ENCODE data around the gene TMEM41A.

Gene TMEM41A

DNA sequence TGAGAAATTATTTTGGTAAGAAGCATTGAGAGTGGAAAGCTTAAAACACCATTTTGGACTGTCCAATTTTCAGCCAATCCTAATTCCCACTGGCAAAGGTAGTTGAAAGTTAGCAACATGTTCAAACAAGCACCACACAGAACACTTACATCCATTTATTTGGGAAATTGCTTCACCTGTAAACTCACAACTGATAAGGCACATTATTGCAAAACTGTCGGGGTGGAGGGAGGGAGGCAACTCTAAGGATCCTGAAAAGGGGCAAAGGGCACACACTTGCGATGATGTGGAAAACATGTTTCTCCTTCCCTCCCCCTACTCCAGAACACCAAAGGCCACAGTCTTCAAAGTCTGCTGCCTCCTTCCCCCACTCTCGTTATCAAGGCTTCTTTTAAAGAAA, 9.4 kb downstream of the TMEM41A start:
- Histone ChIP-seq H3K27ac (ENCODE audit: low read length, poor library complexity, severe bottlenecking) (no peak overlapping the region), H3K4me3 (ENCODE audit: insufficient read depth in 1 of 2, low read depth in 1 of 2, low read length in 2 of 2) (no peak overlapping the region), H2AK5ac (ENCODE audit: low read length, severe bottlenecking) (no peak overlapping the region), H3K4me2 (ENCODE audit: low read length, poor library complexity, severe bottlenecking) (no peak overlapping the region), H3K23ac (ENCODE audit: low read length in 2 of 2) (no peak overlapping the region), H3K36me3 (ENCODE audit: control insufficient read depth in 1 of 2, insufficient read depth in 2 of 2, low read depth in 1 of 2, low read length in 2 of 2) (peaks cover 16 to 79% of the 10 kb centered on the region in 2 experiments), H2BK120ac (ENCODE audit: low read depth, low read length) (no peak overlapping the region), H2BK15ac (ENCODE audit: low read depth, poor library complexity, severe bottlenecking) (no peak overlapping the region), H3K4me1 (ENCODE audit: control insufficient read depth, insufficient read depth, low read depth, low read length) (no peaks in the 10 kb centered on the region), H4K91ac (ENCODE audit: low read length) (no peak overlapping the region), H3K79me1 (replicated peaks; ENCODE audit: low read length, poor library complexity, severe bottlenecking) (peaks cover 9% of the 10 kb centered on the region), H4K8ac (ENCODE audit: low read length) (no peak overlapping the region), H3K9me3 (ENCODE audit: control insufficient read depth, low read length) (no peaks in the 10 kb centered on the region), H3K4ac (ENCODE audit: low read depth in 1 of 2, low read length in 2 of 2) (no peak overlapping the region), H2BK12ac (ENCODE audit: low read length in 2 of 2) (no peak overlapping the region), H3K14ac (ENCODE audit: low read length in 2 of 2) (no peak overlapping the region), H2BK5ac (ENCODE audit: low read depth, low read length, poor library complexity, severe bottlenecking) (no peak overlapping the region), H3K9ac (ENCODE audit: low read length) (no peak overlapping the region), H3K18ac (ENCODE audit: low read depth in 1 of 2, low read length in 2 of 2) (no peak overlapping the region), H3K27me3 (ENCODE audit: control insufficient read depth in 1 of 2, insufficient read depth in 1 of 2, low read length in 2 of 2) (no peaks in the 10 kb centered on the region), H2AFZ (ENCODE audit: low read depth, low read length) (no peak overlapping the region)
- 95% methylated on average over 3 of the region's 3 CpGs for WGBS
- DNase-seq = no peak

DNA sequence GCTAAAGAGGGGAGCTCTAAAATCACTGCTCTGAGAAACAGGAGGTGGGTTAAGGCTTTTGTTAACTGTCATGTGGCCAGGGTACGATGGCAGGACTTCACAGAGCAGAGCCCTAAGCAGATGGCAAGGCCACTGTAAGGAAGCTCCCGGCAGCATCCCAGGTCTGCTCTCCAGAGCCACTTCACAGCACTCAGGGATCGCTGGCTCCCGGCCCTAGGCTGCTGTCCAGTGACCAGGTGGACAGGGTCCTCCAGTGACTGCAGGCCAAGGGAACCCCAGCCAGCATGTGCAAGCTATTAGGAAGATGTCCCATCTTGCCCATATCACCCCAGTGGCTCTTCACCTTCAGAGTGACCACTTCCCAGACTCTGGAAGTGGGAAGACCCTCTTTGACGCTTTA, 10.4 kb downstream of the TMEM41A start:
- Histone ChIP-seq H3K9me3 (ENCODE audit: control insufficient read depth, low read length) (no peaks in the 10 kb centered on the region), H4K91ac (ENCODE audit: low read length) (no peak overlapping the region), H3K18ac (ENCODE audit: low read depth in 1 of 2, low read length in 2 of 2) (no peak overlapping the region), H3K23ac (ENCODE audit: low read length in 2 of 2) (no peak overlapping the region), H3K4me3 (ENCODE audit: insufficient read depth in 1 of 2, low read depth in 1 of 2, low read length in 2 of 2) (no peak overlapping the region), H4K8ac (ENCODE audit: low read length) (no peak overlapping the region), H2BK12ac (ENCODE audit: low read length in 2 of 2) (no peak overlapping the region), H2BK15ac (ENCODE audit: low read depth, poor library complexity, severe bottlenecking) (no peak overlapping the region), H3K9ac (ENCODE audit: low read length) (no peak overlapping the region), H2BK120ac (ENCODE audit: low read depth, low read length) (no peak overlapping the region), H3K4me1 (ENCODE audit: control insufficient read depth, insufficient read depth, low read depth, low read length) (no peaks in the 10 kb centered on the region), H3K27me3 (ENCODE audit: control insufficient read depth in 1 of 2, insufficient read depth in 1 of 2, low read length in 2 of 2) (no peaks in the 10 kb centered on the region), H2BK5ac (ENCODE audit: low read depth, low read length, poor library complexity, severe bottlenecking) (no peak overlapping the region), H3K36me3 (ENCODE audit: control insufficient read depth in 1 of 2, insufficient read depth in 2 of 2, low read depth in 1 of 2, low read length in 2 of 2) (peaks cover 8 to 69% of the 10 kb centered on the region in 2 experiments), H3K14ac (ENCODE audit: low read length in 2 of 2) (no peak overlapping the region), H2AK5ac (ENCODE audit: low read length, severe bottlenecking) (no peak overlapping the region), H2AFZ (ENCODE audit: low read depth, low read length) (no peak overlapping the region), H3K79me1 (replicated peaks; ENCODE audit: low read length, poor library complexity, severe bottlenecking) (peaks cover 4% of the 10 kb centered on the region), H3K27ac (ENCODE audit: low read length, poor library complexity, severe bottlenecking) (no peak overlapping the region), H3K4ac (ENCODE audit: low read depth in 1 of 2, low read length in 2 of 2) (no peak overlapping the region), H3K4me2 (ENCODE audit: low read length, poor library complexity, severe bottlenecking) (no peak overlapping the region)
- WGBS = 96% methylated on average over 5 of the region's 5 CpGs
- no peak for DNase-seq

DNA sequence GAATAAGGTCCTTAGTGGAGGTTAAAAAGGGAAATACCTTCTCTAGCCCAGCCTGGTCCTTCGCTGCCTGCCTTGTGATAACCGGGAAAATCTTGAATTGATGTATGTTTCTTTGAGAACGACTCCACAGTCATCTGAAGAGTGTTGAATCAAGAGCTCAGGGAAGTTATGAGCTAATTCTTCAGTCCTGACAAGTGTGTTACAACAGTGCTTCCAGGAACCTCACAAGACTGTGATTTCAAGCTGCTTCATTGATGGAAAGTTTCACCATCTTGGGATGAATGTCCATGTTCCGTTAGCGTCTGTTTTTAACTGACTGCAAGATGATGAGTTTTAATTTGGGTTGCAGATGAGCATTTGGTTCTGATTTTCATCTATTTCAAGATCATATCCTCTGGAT, 12.4 kb downstream of the TMEM41A start:
- Histone ChIP-seq H3K36me3 (ENCODE audit: control insufficient read depth in 1 of 2, insufficient read depth in 2 of 2, low read depth in 1 of 2, low read length in 2 of 2) (peaks cover 6 to 67% of the 10 kb centered on the region in 2 experiments), H3K4me3 (ENCODE audit: insufficient read depth in 1 of 2, low read depth in 1 of 2, low read length in 2 of 2) (no peak overlapping the region), H3K9ac (ENCODE audit: low read length) (no peak overlapping the region), H3K4me1 (ENCODE audit: control insufficient read depth, insufficient read depth, low read depth, low read length) (no peaks in the 10 kb centered on the region), H3K27me3 (ENCODE audit: control insufficient read depth in 1 of 2, insufficient read depth in 1 of 2, low read length in 2 of 2) (no peaks in the 10 kb centered on the region), H3K14ac (ENCODE audit: low read length in 2 of 2) (no peak overlapping the region), H3K4ac (ENCODE audit: low read depth in 1 of 2, low read length in 2 of 2) (no peak overlapping the region), H2BK15ac (ENCODE audit: low read depth, poor library complexity, severe bottlenecking) (no peak overlapping the region), H3K27ac (ENCODE audit: low read length, poor library complexity, severe bottlenecking) (no peak overlapping the region), H4K91ac (ENCODE audit: low read length) (no peak overlapping the region), H3K9me3 (ENCODE audit: control insufficient read depth, low read length) (no peaks in the 10 kb centered on the region), H3K4me2 (ENCODE audit: low read length, poor library complexity, severe bottlenecking) (no peak overlapping the region), H2BK5ac (ENCODE audit: low read depth, low read length, poor library complexity, severe bottlenecking) (no peak overlapping the region), H2AFZ (ENCODE audit: low read depth, low read length) (no peak overlapping the region), H3K23ac (ENCODE audit: low read length in 2 of 2) (no peak overlapping the region), H3K18ac (ENCODE audit: low read depth in 1 of 2, low read length in 2 of 2) (no peak overlapping the region), H2BK120ac (ENCODE audit: low read depth, low read length) (no peak overlapping the region), H2AK5ac (ENCODE audit: low read length, severe bottlenecking) (no peak overlapping the region), H4K8ac (ENCODE audit: low read length) (no peak overlapping the region), H2BK12ac (ENCODE audit: low read length in 2 of 2) (no peak overlapping the region), H3K79me1 (replicated peaks; ENCODE audit: low read length, poor library complexity, severe bottlenecking) (no peaks in the 10 kb centered on the region)
- 96% methylated on average over 3 of the region's 5 CpGs for WGBS
- no peak for DNase-seq

DNA sequence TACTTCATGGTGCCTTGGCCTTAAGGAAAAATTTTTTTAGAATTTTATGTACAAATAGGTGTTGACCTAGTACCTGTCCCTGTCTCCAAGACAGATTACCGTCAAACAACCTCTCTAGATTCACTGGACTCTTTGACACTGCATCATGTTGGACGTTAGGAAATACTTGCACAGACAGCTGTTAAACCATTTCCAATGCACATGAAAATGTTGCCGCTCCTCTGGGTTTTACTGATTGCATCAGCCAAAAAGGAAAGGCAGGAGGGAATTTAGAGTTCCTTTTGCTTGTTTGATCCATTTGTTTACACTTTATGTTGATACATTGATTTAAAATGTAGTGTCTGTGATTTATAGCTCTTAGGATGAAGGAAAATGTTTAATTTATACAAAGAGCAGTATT, 14.5 kb downstream of the TMEM41A start:
- Histone ChIP-seq H2AK5ac (ENCODE audit: low read length, severe bottlenecking) (no peak overlapping the region), H3K4ac (ENCODE audit: low read depth in 1 of 2, low read length in 2 of 2) (no peak overlapping the region), H3K27me3 (ENCODE audit: control insufficient read depth in 1 of 2, insufficient read depth in 1 of 2, low read length in 2 of 2) (no peaks in the 10 kb centered on the region), H4K8ac (ENCODE audit: low read length) (no peak overlapping the region), H4K91ac (ENCODE audit: low read length) (no peak overlapping the region), H2BK120ac (ENCODE audit: low read depth, low read length) (no peak overlapping the region), H3K79me1 (replicated peaks; ENCODE audit: low read length, poor library complexity, severe bottlenecking) (no peaks in the 10 kb centered on the region), H3K9ac (ENCODE audit: low read length) (no peak overlapping the region), H3K4me2 (ENCODE audit: low read length, poor library complexity, severe bottlenecking) (no peak overlapping the region), H3K23ac (ENCODE audit: low read length in 2 of 2) (no peak overlapping the region), H3K14ac (ENCODE audit: low read length in 2 of 2) (no peak overlapping the region), H2BK15ac (ENCODE audit: low read depth, poor library complexity, severe bottlenecking) (no peak overlapping the region), H2BK12ac (ENCODE audit: low read length in 2 of 2) (no peak overlapping the region), H3K36me3 (ENCODE audit: control insufficient read depth in 1 of 2, insufficient read depth in 2 of 2, low read depth in 1 of 2, low read length in 2 of 2) (peaks cover 7 to 67% of the 10 kb centered on the region in 2 experiments), H3K4me1 (ENCODE audit: control insufficient read depth, insufficient read depth, low read depth, low read length) (no peaks in the 10 kb centered on the region), H2AFZ (ENCODE audit: low read depth, low read length) (no peak overlapping the region), H2BK5ac (ENCODE audit: low read depth, low read length, poor library complexity, severe bottlenecking) (no peak overlapping the region), H3K27ac (ENCODE audit: low read length, poor library complexity, severe bottlenecking) (no peak overlapping the region), H3K4me3 (ENCODE audit: insufficient read depth in 1 of 2, low read depth in 1 of 2, low read length in 2 of 2) (no peak overlapping the region), H3K9me3 (ENCODE audit: control insufficient read depth, low read length) (no peaks in the 10 kb centered on the region), H3K18ac (ENCODE audit: low read depth in 1 of 2, low read length in 2 of 2) (no peak overlapping the region)
- DNase-seq = no peak
- 96% methylated on average over 3 of the region's 3 CpGs for WGBS
